Liver (tissue), 9 donors: Measurements from ENCODE around the gene LILRB3. TPM values are rescaled to one million over a fixed set of nuclear protein-coding genes. Genes with fewer than 3 reads are reported as not detected.
"Not testable (repeated sequence)": the region's sequence is repeated elsewhere in the genome, so short reads cannot be mapped to it uniquely, and the experiment has no call there.

ENCODE experiments used
- DNase-seq: peaks from one replicate; pipeline ENCODE4 v3.0.0-alpha.2; 2017; ENCODE audit warnings: low spot score
- H3K27ac ChIP-seq, 2 donors: one replicate each; pipeline ENCODE4 v1.7.0; 2013; ENCODE audit warnings: inconsistent platforms in 2 of 2, low read length in 2 of 2, control low read depth in 1 of 2, low read depth in 1 of 2, mild to moderate bottlenecking in 1 of 2
- H3K27me3 ChIP-seq, 4 donors: one replicate each; pipeline versions ENCODE4 v1.6.1 to v1.7.0; 2013; ENCODE audit warnings: low read length in 3 of 4, inconsistent platforms in 1 of 4, mild to moderate bottlenecking in 1 of 4, moderate library complexity in 1 of 4; ENCODE audit not compliant: control insufficient read depth in 4 of 4, insufficient read depth in 4 of 4
- H3K36me3 ChIP-seq, 4 donors: one replicate each; pipeline versions ENCODE4 v1.6.1 to v1.7.0; 2013; ENCODE audit warnings: low read length in 3 of 4, mild to moderate bottlenecking in 3 of 4, low read depth in 1 of 4, moderate library complexity in 1 of 4; ENCODE audit not compliant: control insufficient read depth in 4 of 4, insufficient read depth in 3 of 4
- H3K4me1 ChIP-seq, 4 donors: one replicate each; pipeline versions ENCODE4 v1.6.1 to v1.7.0; 2013; ENCODE audit warnings: low read length in 3 of 4, mild to moderate bottlenecking in 3 of 4, moderate library complexity in 1 of 4; ENCODE audit not compliant: control insufficient read depth in 4 of 4, insufficient read depth in 4 of 4
- H3K4me3 ChIP-seq, 3 donors: one replicate each; pipeline versions ENCODE4 v1.6.1 to v1.7.0; 2013; ENCODE audit warnings: low read length in 3 of 3, control low read depth in 1 of 3, low read depth in 1 of 3, mild to moderate bottlenecking in 1 of 3
- H3K9ac ChIP-seq, 2 donors: one replicate each; pipeline ENCODE4 v1.7.0; 2013; ENCODE audit warnings: low read length in 2 of 2, mild to moderate bottlenecking in 2 of 2, moderate library complexity in 2 of 2, control low read depth in 1 of 2, low read depth in 1 of 2
- H3K9me3 ChIP-seq, 4 donors: one replicate each; pipeline versions ENCODE4 v1.6.1 to v1.7.0; 2013; ENCODE audit warnings: low read length in 3 of 4; ENCODE audit not compliant: control insufficient read depth in 4 of 4
- EGR1 ChIP-seq, 2 donors: IDR thresholded peaks; 2 replicates each; pipeline ENCODE4 v1.6.1; 2016 to 2018; ENCODE audit warnings: antibody characterized with exemption in 2 of 2, low read depth in 2 of 2
- FOXA1 ChIP-seq: IDR thresholded peaks from 2 replicates; pipeline ENCODE4 v1.6.1; 2016; ENCODE audit warnings: antibody characterized with exemption
- GABPA ChIP-seq, 2 donors: IDR thresholded peaks in 1 of 2; conservative IDR thresholded peaks in 1 of 2; 2 replicates each; pipeline ENCODE4 v1.6.1; 2016; ENCODE audit warnings: antibody characterized with exemption in 2 of 2, mild to moderate bottlenecking in 1 of 2, moderate library complexity in 1 of 2
- HNF4A ChIP-seq, 2 donors: conservative IDR thresholded peaks; 2 replicates each; pipeline ENCODE4 v1.6.1; 2016; ENCODE audit warnings: antibody characterized with exemption in 2 of 2, mild to moderate bottlenecking in 2 of 2
- RAD21 ChIP-seq, 2 donors: IDR thresholded peaks; 2 replicates each; pipeline ENCODE4 v1.6.1; 2016; ENCODE audit warnings: antibody characterized with exemption in 2 of 2, mild to moderate bottlenecking in 2 of 2
- RXRA ChIP-seq, 2 donors: IDR thresholded peaks; 2 replicates each; pipeline ENCODE4 v1.6.1; 2017 to 2018; ENCODE audit warnings: antibody characterized with exemption in 2 of 2, mild to moderate bottlenecking in 1 of 2
- SP1 ChIP-seq: IDR thresholded peaks from 2 replicates; pipeline ENCODE4 v1.6.1; 2018; ENCODE audit warnings: antibody characterized with exemption, mild to moderate bottlenecking
- YY1 ChIP-seq: IDR thresholded peaks from 2 replicates; pipeline ENCODE4 v1.6.1; 2016; ENCODE audit warnings: antibody characterized with exemption, mild to moderate bottlenecking
- WGBS: extraction: QIAGEN DNeasy Blood & Tissue Kit; methylation state at CpG from one replicate; pipeline ENCODE4 v1.1.7; 2013; 5-methylcytosine and 5-hydroxymethylcytosine counted together
- polyA plus RNA-seq, 2 donors: library from polyadenylated mRNA; stranded (reverse) in 1 of 2; unstranded in 1 of 2; fragments of 200-250 nt in 1 of 2; fragments of >200 nt in 1 of 2; fragmentation: Nextera tagmentation in 1 of 2; extraction: Ambion mirVana in 1 of 2; gene quantifications; one replicate each; pipeline versions ENCODE4 v1.2.1 to v1.2.3, GENCODE V29; 2013 to 2015
- total RNA-seq, 2 donors: library from RNA; depleted of rRNA; stranded (reverse); fragments of >200 nt; gene quantifications; one replicate each; pipeline ENCODE4 v1.2.3, GENCODE V29; 2014
- TF ChIP-seq, protein P1 (sequence below): IDR thresholded peaks from 2 replicates; pipeline ENCODE4 v1.6.1; 2016; ENCODE audit warnings: antibody characterized with exemption
- donor health status: healthy.
- donor health status: healthy.
- donor health status: healthy.
- donor health status: healthy.
- donor health status: healthy.

The LILRB3 gene
- total and polyA plus RNA-seq, 4 donors = 2.2 to 10.5 (median 3.3) TPM

DNA sequence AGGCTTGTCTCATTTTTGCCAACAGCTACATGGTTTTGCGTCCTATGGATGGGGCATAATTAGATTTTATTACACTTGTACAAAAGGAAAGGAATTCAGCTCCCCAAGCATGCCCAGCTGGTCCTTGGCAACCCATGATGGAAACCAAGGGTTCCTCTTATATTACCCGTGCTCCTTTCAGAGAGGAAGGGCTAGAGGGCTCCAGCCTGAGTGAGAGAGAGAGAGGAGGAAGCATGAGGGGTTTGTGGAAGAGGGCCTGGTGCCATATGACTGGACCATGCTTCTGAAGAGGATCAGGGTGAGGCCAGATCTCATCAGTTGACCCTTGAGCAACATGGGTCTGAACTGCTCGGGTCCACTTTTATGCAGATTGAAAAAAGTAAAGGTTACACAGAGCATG lies 25.7 kb downstream of the LILRB3 start:
- peak overlapping the region; percentile 69 to 89 for H3K27ac ChIP-seq
- H3K9ac ChIP-seq = peak overlapping the region; percentile 3 to 49
- H3K4me1 ChIP-seq = peaks cover 8 to 26% (median 18%) of the 10 kb centered on the region in 4 donors
- TF ChIP-seq GABPA (IDR thresholded peaks at IDR 0.05 in 1 of 2, conservative IDR thresholded peaks at IDR 0.05 in 1 of 2) (no peak), RXRA (IDR thresholded peaks at IDR 0.05) (peak in 1 of 2 donors; percentile 4)
- H3K36me3 ChIP-seq = peaks cover 4 to 17% (median 14%) of the 10 kb centered on the region in 4 donors
- no peak for DNase-seq
- no peak overlapping the region for H3K4me3 ChIP-seq
- no peaks in the 10 kb centered on the region for H3K27me3 ChIP-seq
- H3K9me3 ChIP-seq = no peaks in the 10 kb centered on the region
- WGBS = 60% methylated on average over 3 of the region's 3 CpGs

DNA sequence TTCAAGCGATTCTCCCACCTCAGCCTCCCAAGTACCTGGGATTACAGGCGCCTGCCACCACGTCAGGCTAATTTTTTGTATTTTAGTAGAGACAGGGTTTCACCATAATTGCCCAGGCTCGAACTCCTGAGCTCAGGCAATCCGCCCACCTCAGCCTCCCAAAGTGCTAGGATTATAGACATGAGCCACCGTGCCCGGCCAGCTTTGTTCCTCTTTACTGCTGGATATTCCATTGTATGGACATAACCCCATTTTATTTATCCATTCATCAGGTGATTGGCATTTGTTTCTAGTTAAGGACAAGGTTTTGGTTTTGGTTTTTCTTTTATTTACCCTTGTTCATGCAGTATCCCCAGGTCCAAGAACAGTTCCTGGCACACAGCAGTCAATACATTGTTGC lies 26.3 kb downstream of the LILRB3 start:
- peak overlapping the region; percentile 69 to 89 for H3K27ac ChIP-seq
- TF ChIP-seq HNF4A (conservative IDR thresholded peaks at IDR 0.05) (peak; percentile 28 to 54), RAD21 (IDR thresholded peaks at IDR 0.05) (no peak), RXRA (IDR thresholded peaks at IDR 0.05) (peak in 1 of 2 donors; percentile 39), SP1 (peak; percentile 42), FOXA1 (no peak)
- H3K4me1 ChIP-seq = peaks cover 12 to 26% (median 17%) of the 10 kb centered on the region in 4 donors
- peaks cover 4 to 17% (median 13%) of the 10 kb centered on the region in 4 donors for H3K36me3 ChIP-seq
- WGBS = 66% methylated on average over 7 of the region's 7 CpGs
- H3K9me3 ChIP-seq = no peaks in the 10 kb centered on the region
- no peaks in the 10 kb centered on the region for H3K27me3 ChIP-seq
- H3K9ac ChIP-seq = no peak overlapping the region
- DNase-seq = no peak
- no peak overlapping the region for H3K4me3 ChIP-seq

DNA sequence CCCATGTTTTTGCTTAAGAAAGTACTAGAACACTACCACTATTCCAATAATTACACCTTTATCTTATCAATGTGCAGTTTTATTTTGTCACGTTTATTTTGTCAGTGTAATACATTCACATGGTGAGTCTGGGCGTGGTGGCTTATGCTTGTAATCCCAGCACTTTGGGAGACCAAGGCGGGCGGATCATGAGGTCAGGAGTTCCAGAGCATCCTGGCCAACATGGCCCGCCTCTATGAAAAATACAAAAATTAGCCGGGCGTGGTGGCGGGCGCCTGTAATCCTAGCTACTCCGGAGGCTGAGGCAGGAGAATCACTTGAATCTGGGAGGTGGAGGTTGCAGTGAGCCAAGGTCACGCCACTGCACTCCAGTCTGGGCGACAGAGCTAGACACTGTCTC lies 28.3 kb downstream of the LILRB3 start:
- H3K27me3 ChIP-seq, DNase-seq, H3K9ac ChIP-seq, H3K9me3 ChIP-seq, H3K4me3 ChIP-seq, H3K27ac ChIP-seq: not testable (repeated sequence)
- H3K36me3 ChIP-seq = peaks cover 4 to 17% (median 13%) of the 10 kb centered on the region in 4 donors
- peaks cover 12 to 25% (median 19%) of the 10 kb centered on the region in 4 donors for H3K4me1 ChIP-seq
- WGBS = 95% methylated on average over 12 of the region's 12 CpGs

DNA sequence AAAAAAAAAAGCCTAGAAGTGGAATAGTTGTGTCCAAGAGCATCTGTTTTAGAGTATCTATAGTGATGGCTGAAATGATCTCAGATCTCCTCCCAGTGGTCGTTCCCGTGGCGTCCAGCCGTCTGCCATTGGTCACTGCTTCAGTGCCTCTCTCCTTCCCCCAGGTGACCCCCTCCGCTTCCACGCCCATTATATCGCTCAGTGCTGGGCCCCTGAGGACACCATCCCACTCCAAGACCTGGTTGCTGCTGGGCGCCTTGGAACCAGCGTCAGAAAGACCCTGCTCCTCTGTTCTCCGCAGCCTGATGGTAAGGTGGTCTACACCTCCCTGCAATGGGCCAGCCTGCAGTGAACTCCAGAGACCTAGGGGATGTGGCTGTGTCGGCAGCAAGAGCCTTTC lies 29.8 kb downstream of the LILRB3 start:
- Histone ChIP-seq H3K36me3 (peaks cover 4 to 17% (median 13%) of the 10 kb centered on the region in 4 donors), H3K9ac (no peak overlapping the region), H3K4me3 (no peak overlapping the region), H3K27ac (no peak overlapping the region), H3K9me3 (no peaks in the 10 kb centered on the region), H3K27me3 (no peaks in the 10 kb centered on the region), H3K4me1 (peaks cover 17 to 30% (median 24%) of the 10 kb centered on the region in 4 donors)
- no peak for DNase-seq
- 97% methylated on average over 11 of the region's 11 CpGs for WGBS
- TF ChIP-seq RXRA (IDR thresholded peaks at IDR 0.05) (no peak), SP1 (no peak), FOXA1 (no peak), HNF4A (conservative IDR thresholded peaks at IDR 0.05) (no peak), YY1 (no peak), EGR1 (IDR thresholded peaks at IDR 0.05; ENCODE audit: low read depth in 2 of 2) (no peak)
- TF ChIP-seq, protein P1, sequence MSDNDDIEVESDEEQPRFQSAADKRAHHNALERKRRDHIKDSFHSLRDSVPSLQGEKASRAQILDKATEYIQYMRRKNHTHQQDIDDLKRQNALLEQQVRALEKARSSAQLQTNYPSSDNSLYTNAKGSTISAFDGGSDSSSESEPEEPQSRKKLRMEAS = no peak
